Lower lobe of right lung (tissue), 2 donors: Measurements from ENCODE around the gene ADGRD2. TPM values are rescaled to one million over a fixed set of nuclear protein-coding genes. Genes with fewer than 3 reads are reported as not detected.

ENCODE experiments used
- ATAC-seq, 2 donors: fragments of 200-7000 bp; cut with Tn5 transposase; one replicate each; pipeline ENCODE4 v1.9.1; 2020 to 2022; ENCODE audit warnings: mild to moderate bottlenecking in 2 of 2, moderate library complexity in 2 of 2
- DNase-seq: peaks from one replicate; pipeline ENCODE4 v3.0.0-alpha.2; 2020
- H3K27ac ChIP-seq: fragments of 200-600 bp; one replicate; pipeline ENCODE4 v1.8.0; 2022
- H3K27me3 ChIP-seq: fragments of 200-600 bp; one replicate; pipeline ENCODE4 v1.8.0; 2022; ENCODE audit warnings: low read depth
- H3K36me3 ChIP-seq: fragments of 200-600 bp; one replicate; pipeline ENCODE4 v1.8.0; 2022; ENCODE audit warnings: mild to moderate bottlenecking
- H3K4me1 ChIP-seq: fragments of 200-600 bp; one replicate; pipeline ENCODE4 v1.8.0; 2022
- H3K4me3 ChIP-seq: fragments of 200-600 bp; one replicate; pipeline ENCODE4 v1.8.0; 2022; ENCODE audit warnings: mild to moderate bottlenecking
- H3K9me3 ChIP-seq: fragments of 200-600 bp; one replicate; pipeline ENCODE4 v1.8.0; 2022
- intact Hi-C: fragments of 100-400 bp; cut with DNase I; formaldehyde crosslinking; loops from one replicate; pipeline ENCODE4 v1.11.0; 2022
- long read RNA-seq: library from polyadenylated mRNA; unstranded; transcript quantifications from one replicate; pipeline ENCODE4 v2.0.0, GENCODE V29; 2021
- total RNA-seq: library from RNA; stranded (reverse); fragmentation: NEBNext Ultra II Directional; extraction: Animal tissue kit (Norgen Biotek cat#: 25700); gene quantifications from one replicate; pipeline ENCODE4 v1.2.1, GENCODE V29; 2021
- TF ChIP-seq, protein P1 (sequence below): fragments of 200-600 bp; IDR thresholded peaks from one replicate; pipeline ENCODE4 v1.8.0; 2022; ENCODE audit warnings: antibody characterized with exemption, mild to moderate bottlenecking
- donor health status: DM: no; HTN: yes; CAD: no; lungs with severe emphysema.

ADGRD2 gene, protein sequence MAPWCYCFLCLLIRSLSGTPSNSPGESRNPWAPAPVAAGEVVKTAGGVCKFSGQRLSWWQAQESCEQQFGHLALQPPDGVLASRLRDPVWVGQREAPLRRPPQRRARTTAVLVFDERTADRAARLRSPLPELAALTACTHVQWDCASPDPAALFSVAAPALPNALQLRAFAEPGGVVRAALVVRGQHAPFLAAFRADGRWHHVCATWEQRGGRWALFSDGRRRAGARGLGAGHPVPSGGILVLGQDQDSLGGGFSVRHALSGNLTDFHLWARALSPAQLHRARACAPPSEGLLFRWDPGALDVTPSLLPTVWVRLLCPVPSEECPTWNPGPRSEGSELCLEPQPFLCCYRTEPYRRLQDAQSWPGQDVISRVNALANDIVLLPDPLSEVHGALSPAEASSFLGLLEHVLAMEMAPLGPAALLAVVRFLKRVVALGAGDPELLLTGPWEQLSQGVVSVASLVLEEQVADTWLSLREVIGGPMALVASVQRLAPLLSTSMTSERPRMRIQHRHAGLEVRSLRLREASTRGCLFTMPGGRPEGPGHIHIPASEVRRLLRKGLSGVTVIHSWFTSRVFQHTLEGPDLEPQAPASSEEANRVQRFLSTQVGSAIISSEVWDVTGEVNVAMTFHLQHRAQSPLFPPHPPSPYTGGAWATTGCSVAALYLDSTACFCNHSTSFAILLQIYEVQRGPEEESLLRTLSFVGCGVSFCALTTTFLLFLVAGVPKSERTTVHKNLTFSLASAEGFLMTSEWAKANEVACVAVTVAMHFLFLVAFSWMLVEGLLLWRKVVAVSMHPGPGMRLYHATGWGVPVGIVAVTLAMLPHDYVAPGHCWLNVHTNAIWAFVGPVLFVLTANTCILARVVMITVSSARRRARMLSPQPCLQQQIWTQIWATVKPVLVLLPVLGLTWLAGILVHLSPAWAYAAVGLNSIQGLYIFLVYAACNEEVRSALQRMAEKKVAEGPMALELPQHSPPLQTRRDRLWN
- total RNA-seq, result not detected
- long read RNA-seq, result 0 reads

DNA sequence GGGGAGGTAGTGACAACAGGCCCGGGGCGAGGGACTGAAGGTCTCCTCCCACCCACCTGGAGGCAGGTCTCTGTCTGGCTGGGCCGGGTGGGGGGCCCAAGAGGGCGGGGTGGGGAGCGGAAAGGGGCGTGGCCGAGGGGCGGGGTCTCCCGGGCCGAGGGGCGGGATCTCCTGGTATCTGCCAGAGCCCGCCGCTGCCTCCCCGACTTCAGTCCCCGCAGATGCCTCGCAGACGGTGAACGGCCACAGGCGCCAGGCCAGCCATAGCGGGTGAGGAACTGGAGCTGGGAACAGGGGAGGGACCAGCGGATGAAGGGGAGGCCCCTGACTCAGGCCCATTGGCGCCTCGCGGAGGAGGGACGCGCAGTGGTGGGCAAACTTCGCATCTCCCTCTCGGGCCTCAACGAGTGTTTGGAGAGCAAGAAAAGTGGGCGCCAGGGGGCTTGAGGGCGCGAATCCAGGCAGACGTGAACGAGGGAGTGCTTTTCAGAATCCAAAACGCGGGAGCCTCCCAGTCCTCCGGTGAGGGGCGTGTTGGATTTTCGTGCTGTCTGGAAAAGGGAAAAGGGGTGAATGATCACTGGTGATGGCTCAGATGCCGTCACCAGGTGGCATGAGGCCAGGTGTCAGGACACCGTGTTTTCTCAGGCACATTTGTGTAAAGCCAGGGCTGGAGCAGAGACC is at the start of gene ADGRD2:
Gene ADGRD2, plus strand, starts transcription at position 211 of the 684 bp plus-strand sequence. CDS start 1,216 bp downstream, outside the sequence.
- no peak for ATAC-seq
- Histone ChIP-seq H3K4me1 (no peaks in the 10 kb centered on the region), H3K9me3 (no peaks in the 10 kb centered on the region), H3K4me3 (no peak within 1 kb of the TSS), H3K36me3 (no peaks in the 10 kb centered on the region), H3K27ac (no peak within 1 kb of the TSS), H3K27me3 (peaks cover 58% of the 10 kb centered on the region)
- TF ChIP-seq, protein P1, sequence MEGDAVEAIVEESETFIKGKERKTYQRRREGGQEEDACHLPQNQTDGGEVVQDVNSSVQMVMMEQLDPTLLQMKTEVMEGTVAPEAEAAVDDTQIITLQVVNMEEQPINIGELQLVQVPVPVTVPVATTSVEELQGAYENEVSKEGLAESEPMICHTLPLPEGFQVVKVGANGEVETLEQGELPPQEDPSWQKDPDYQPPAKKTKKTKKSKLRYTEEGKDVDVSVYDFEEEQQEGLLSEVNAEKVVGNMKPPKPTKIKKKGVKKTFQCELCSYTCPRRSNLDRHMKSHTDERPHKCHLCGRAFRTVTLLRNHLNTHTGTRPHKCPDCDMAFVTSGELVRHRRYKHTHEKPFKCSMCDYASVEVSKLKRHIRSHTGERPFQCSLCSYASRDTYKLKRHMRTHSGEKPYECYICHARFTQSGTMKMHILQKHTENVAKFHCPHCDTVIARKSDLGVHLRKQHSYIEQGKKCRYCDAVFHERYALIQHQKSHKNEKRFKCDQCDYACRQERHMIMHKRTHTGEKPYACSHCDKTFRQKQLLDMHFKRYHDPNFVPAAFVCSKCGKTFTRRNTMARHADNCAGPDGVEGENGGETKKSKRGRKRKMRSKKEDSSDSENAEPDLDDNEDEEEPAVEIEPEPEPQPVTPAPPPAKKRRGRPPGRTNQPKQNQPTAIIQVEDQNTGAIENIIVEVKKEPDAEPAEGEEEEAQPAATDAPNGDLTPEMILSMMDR, result no peak
- intact Hi-C loops, result no loop called here
- no peak for DNase-seq

GRCh38 chr9:124403246-124403645 is 47.0 kb upstream of the ADGRD2 start:
- H3K4me1 ChIP-seq, result peaks cover 5% of the 10 kb centered on the region
- no peaks in the 10 kb centered on the region for H3K27me3 ChIP-seq
- H3K4me3 ChIP-seq, result no peak overlapping the region
- TF ChIP-seq, protein P1, result no peak
- ATAC-seq (no peak), DNase-seq (no peak)
- H3K36me3 ChIP-seq, result peaks cover 90% of the 10 kb centered on the region
- intact Hi-C loops, result no loop called here
- H3K9me3 ChIP-seq, result no peaks in the 10 kb centered on the region
- no peak overlapping the region for H3K27ac ChIP-seq

DNA sequence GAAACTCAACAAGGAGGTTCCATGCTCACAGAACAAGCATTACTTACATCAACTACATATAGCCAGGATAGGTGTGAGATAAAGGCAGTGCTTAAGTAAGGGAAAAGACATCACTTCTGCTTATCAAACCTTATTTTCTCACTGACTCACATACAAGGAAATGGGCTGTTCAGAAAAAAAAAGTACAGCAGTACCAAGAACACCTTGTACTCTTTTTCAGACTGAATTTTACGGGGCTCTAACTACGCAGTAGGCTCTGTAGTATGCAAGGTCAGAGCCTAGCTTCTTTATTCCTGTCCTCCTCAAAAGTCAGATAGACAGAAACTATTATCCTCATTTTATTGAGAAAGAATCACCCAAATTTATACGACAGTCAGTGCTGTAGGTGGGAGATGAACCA is 40.8 kb upstream of the ADGRD2 start:
- TF ChIP-seq, protein P1, result no peak
- DNase-seq, result no peak
- Histone ChIP-seq H3K4me1 (peaks cover 9% of the 10 kb centered on the region), H3K9me3 (no peaks in the 10 kb centered on the region), H3K27me3 (no peaks in the 10 kb centered on the region), H3K27ac (no peak overlapping the region), H3K4me3 (no peak overlapping the region), H3K36me3 (peaks cover 98% of the 10 kb centered on the region)
- intact Hi-C loops, result no loop called here
- no peak for ATAC-seq

DNA sequence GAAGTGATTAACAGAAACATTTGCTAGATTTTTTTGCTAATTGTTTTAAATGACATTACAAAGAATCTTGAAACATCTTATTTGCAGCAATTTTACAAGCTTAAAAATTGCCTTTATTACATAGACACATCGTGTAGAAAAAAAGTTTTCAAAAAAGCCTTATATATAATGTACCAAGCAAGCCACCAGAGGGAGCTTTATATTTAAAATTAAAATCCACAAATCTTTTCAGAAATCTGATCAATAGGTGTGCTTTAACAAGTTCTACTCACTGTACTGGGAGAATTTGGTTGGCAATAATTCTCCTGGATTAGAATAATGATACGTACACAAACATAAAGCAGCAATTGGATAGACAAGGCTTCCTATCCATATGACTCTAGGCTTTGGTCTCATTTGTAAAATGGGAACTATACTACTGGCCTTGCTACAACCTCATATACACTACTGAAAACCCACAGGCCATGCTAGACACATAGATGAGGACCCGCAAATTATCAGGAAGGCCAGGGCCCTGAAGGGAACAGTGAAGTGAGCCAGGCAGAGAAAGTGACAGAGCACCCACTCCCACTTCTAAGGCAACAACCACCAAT is 39.8 kb upstream of the ADGRD2 start:
- intact Hi-C loops, result no loop called here
- H3K36me3 ChIP-seq, result peaks cover 88% of the 10 kb centered on the region

More for the DNA sequence above, 39.8 kb upstream of the ADGRD2 start:
- ATAC-seq, result no peak
- DNase-seq, result no peak
- TF ChIP-seq, protein P1, result no peak
- H3K9me3 ChIP-seq, result no peaks in the 10 kb centered on the region
- H3K4me3 ChIP-seq, result no peak overlapping the region
- no peak overlapping the region for H3K27ac ChIP-seq
- H3K4me1 ChIP-seq, result peaks cover 13% of the 10 kb centered on the region
- H3K27me3 ChIP-seq, result no peaks in the 10 kb centered on the region
